HepG2 (cell line): ENCODE measurements around the gene EZH1. TPM values are rescaled to one million over a fixed set of nuclear protein-coding genes. Genes with fewer than 3 reads are reported as not detected.

Experiments used
- ARNT ChIP-seq: fragments of 450-650 bp; IDR thresholded peaks from 2 replicates; pipeline ENCODE4 v1.6.1; 2017
- BHLHE40 ChIP-seq: IDR thresholded peaks from 2 replicates; pipeline ENCODE4 v1.6.1; 2011; ENCODE audit warnings: low read length, improper control_type of control experiment
- HIVEP1 ChIP-seq: sonication (generic); formaldehyde crosslinking; IDR thresholded peaks from 2 replicates; pipeline ENCODE4 v1.4.0; 2020; ENCODE audit warnings: mild to moderate bottlenecking, missing genetic modification reagents
- HNF4G ChIP-seq, 2 experiments: sonication (generic) in 1 of 2; formaldehyde crosslinking in 1 of 2; IDR thresholded peaks; 2 replicates each; pipeline versions ENCODE4 v1.4.0 to v1.6.1; 2011 to 2020; ENCODE audit warnings: borderline replicate concordance in 2 of 2, low read depth in 2 of 2, mild to moderate bottlenecking in 2 of 2, low read length in 1 of 2, missing genetic modification reagents in 1 of 2, moderate library complexity in 1 of 2
- KAT7 ChIP-seq: IDR thresholded peaks from 2 replicates; pipeline ENCODE4 v1.6.1; 2018; ENCODE audit warnings: borderline replicate concordance, missing compliant biosample characterization
- NONO ChIP-seq, 2 experiments: fragments of 450-650 bp in 1 of 2; sonication (generic) in 1 of 2; formaldehyde crosslinking in 1 of 2; IDR thresholded peaks in 1 of 2; conservative IDR thresholded peaks in 1 of 2; 2 replicates each; pipeline versions ENCODE4 v1.6.1 to v1.8.0; 2017 to 2022; ENCODE audit warnings: mild to moderate bottlenecking in 1 of 2, missing genetic modification reagents in 1 of 2, moderate library complexity in 1 of 2
- PLRG1 ChIP-seq: fragments of 450-650 bp; conservative IDR thresholded peaks from 2 replicates; pipeline ENCODE4 v1.6.1; 2016
- POLR2AphosphoS2 ChIP-seq: IDR thresholded peaks from 2 replicates; pipeline ENCODE4 v1.6.1; 2011; ENCODE audit warnings: low read depth, low read length, improper control_type of control experiment
- RBAK ChIP-seq: sonication (generic); formaldehyde crosslinking; IDR thresholded peaks from 2 replicates; pipeline ENCODE4 v1.5.1; 2020; ENCODE audit warnings: mild to moderate bottlenecking, missing genetic modification reagents
- RFXAP ChIP-seq: sonication (generic); formaldehyde crosslinking; IDR thresholded peaks from 2 replicates; pipeline ENCODE4 v1.4.0; 2020; ENCODE audit warnings: missing genetic modification reagents, borderline replicate concordance
- YEATS4 ChIP-seq: sonication (generic); formaldehyde crosslinking; IDR thresholded peaks from 2 replicates; pipeline ENCODE4 v1.4.0; 2020; ENCODE audit warnings: missing genetic modification reagents, borderline replicate concordance
- ZBTB37 ChIP-seq: sonication (generic); formaldehyde crosslinking; IDR thresholded peaks from 2 replicates; pipeline ENCODE4 v1.4.0; 2020; ENCODE audit warnings: mild to moderate bottlenecking, missing genetic modification reagents
- ZNF232 ChIP-seq: sonication (generic); formaldehyde crosslinking; IDR thresholded peaks from 2 replicates; pipeline ENCODE4 v1.4.0; 2020; ENCODE audit warnings: missing genetic modification reagents, borderline replicate concordance
- ZNF543 ChIP-seq: sonication (generic); formaldehyde crosslinking; IDR thresholded peaks from 2 replicates; pipeline ENCODE4 v1.4.0; 2020; ENCODE audit warnings: mild to moderate bottlenecking, missing genetic modification reagents
- ZNF878 ChIP-seq: sonication (generic); formaldehyde crosslinking; IDR thresholded peaks from 2 replicates; pipeline ENCODE4 v1.8.1; 2023; ENCODE audit warnings: mild to moderate bottlenecking, missing genetic modification reagents, moderate library complexity
- ZSCAN5A ChIP-seq: sonication (generic); formaldehyde crosslinking; IDR thresholded peaks from 2 replicates; pipeline ENCODE4 v1.8.0; 2022; ENCODE audit warnings: mild to moderate bottlenecking, missing genetic modification reagents, borderline replicate concordance
- polyA plus RNA-seq, 8 experiments: library from polyadenylated mRNA; depleted of rRNA in 3 of 8; stranded (reverse) in 7 of 8; unstranded in 1 of 8; fragments of >200 nt; fragmentation: Illumina TruSeq in 4 of 8; extraction: Trizol in 4 of 8; gene quantifications; 2 replicates each; pipeline versions ENCODE4 v1.2.1 to v1.2.3, GENCODE V29; 2011 to 2016; ENCODE audit warnings: low read depth in 4 of 8, missing spikeins in 1 of 8, mixed read lengths in 1 of 8; ENCODE audit not compliant: insufficient read depth in 1 of 8
- total RNA-seq, 5 experiments: library from RNA; depleted of rRNA; stranded (reverse); fragments of >200 nt; fragmentation: Illumina TruSeq; extraction: Trizol; gene quantifications; 2 replicates each; pipeline ENCODE4 v1.2.3, GENCODE V29; 2016; ENCODE audit warnings: low read depth in 1 of 5
- TF ChIP-seq, protein P1 (sequence below): sonication (generic); formaldehyde crosslinking; IDR thresholded peaks from 2 replicates; pipeline ENCODE4 v1.8.0; 2022; ENCODE audit warnings: missing genetic modification reagents, low read depth, mild to moderate bottlenecking, borderline replicate concordance
- TF ChIP-seq, protein P2 (sequence below): sonication (generic); formaldehyde crosslinking; IDR thresholded peaks from 2 replicates; pipeline ENCODE4 v1.4.0; 2020; ENCODE audit warnings: mild to moderate bottlenecking, missing genetic modification reagents
- TF ChIP-seq, protein P3 (sequence below): sonication (generic); formaldehyde crosslinking; IDR thresholded peaks from 2 replicates; pipeline ENCODE4 v1.4.0; 2020; ENCODE audit warnings: missing genetic modification reagents, mild to moderate bottlenecking, borderline replicate concordance

The EZH1 gene
- total and polyA plus RNA-seq, 2 of the 13 experiments (the other 11 are each of a cell fraction or from before 2014, with no cell fraction given) = 11.6 to 24.0 TPM

GRCh38 chr17:42773290-42774035 is 28.6 kb upstream of the EZH1 start, which contains the start of gene VPS25 (continued):
- 0 out of 2 replicates have a peak, but pooled peaks have one; percentile 49 for TF ChIP-seq RBAK (CRISPR knock-in tag)
- TF ChIP-seq ZNF232 (CRISPR knock-in tag) = peak; percentile 97
- TF ChIP-seq, protein P1, sequence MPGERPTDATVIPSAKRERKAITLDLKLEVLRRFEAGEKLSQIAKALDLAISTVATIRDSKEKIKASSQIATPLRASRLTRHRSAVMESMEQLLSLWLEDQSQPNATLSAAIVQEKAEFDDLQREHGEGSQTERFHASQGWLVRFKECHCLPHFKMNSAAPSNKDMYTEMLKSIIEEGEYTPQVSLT (CRISPR knock-in tag) = no peak
- no peak for TF ChIP-seq HNF4G (IDR thresholded peaks at IDR 0.05; ENCODE audit: borderline replicate concordance, low read depth, low read length)
- TF ChIP-seq HNF4G (CRISPR knock-in tag; IDR thresholded peaks at IDR 0.05; ENCODE audit: borderline replicate concordance, low read depth) = no peak
- no peak for TF ChIP-seq ARNT
- TF ChIP-seq ZNF543 (CRISPR knock-in tag) = 0 out of 2 replicates have a peak, but pooled peaks have one; percentile 67
- no peak for TF ChIP-seq POLR2AphosphoS2
- TF ChIP-seq ZSCAN5A = peak; percentile 33; the same call in 1 of the 2 replicates
- no peak for TF ChIP-seq ZBTB37 (CRISPR knock-in tag)
- TF ChIP-seq RFXAP (CRISPR knock-in tag) = peak; percentile 95
- TF ChIP-seq, protein P2, sequence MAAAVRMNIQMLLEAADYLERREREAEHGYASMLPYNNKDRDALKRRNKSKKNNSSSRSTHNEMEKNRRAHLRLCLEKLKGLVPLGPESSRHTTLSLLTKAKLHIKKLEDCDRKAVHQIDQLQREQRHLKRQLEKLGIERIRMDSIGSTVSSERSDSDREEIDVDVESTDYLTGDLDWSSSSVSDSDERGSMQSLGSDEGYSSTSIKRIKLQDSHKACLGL (CRISPR knock-in tag) = no peak; the same call in 1 of the 2 replicates
- TF ChIP-seq NONO (IDR thresholded peaks at IDR 0.05) = no peak
- peak; percentile 85 for TF ChIP-seq NONO (CRISPR knock-in tag; conservative IDR thresholded peaks at IDR 0.05)
- TF ChIP-seq PLRG1 = no peak
- peak; percentile 92 for TF ChIP-seq YEATS4 (CRISPR knock-in tag)
- peak; percentile 22; the same call in 1 of the 2 replicates for TF ChIP-seq BHLHE40
- TF ChIP-seq, protein P3, sequence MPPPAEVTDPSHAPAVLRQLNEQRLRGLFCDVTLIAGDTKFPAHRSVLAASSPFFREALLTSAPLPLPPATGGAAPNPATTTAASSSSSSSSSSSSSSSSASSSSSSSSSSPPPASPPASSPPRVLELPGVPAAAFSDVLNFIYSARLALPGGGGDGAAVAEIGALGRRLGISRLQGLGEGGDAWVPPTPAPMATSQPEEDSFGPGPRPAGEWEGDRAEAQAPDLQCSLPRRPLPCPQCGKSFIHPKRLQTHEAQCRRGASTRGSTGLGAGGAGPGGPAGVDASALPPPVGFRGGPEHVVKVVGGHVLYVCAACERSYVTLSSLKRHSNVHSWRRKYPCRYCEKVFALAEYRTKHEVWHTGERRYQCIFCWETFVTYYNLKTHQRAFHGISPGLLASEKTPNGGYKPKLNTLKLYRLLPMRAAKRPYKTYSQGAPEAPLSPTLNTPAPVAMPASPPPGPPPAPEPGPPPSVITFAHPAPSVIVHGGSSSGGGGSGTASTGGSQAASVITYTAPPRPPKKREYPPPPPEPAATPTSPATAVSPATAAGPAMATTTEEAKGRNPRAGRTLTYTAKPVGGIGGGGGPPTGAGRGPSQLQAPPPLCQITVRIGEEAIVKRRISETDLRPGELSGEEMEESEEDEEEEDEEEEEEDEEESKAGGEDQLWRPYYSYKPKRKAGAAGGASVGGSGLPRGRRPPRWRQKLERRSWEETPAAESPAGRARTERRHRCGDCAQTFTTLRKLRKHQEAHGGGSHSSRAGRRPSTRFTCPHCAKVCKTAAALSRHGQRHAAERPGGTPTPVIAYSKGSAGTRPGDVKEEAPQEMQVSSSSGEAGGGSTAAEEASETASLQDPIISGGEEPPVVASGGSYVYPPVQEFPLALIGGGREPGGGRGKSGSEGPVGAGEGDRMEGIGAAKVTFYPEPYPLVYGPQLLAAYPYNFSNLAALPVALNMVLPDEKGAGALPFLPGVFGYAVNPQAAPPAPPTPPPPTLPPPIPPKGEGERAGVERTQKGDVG (CRISPR knock-in tag) = peak; percentile 73; the same call in 1 of the 2 replicates
- TF ChIP-seq HIVEP1 (CRISPR knock-in tag) = peak; percentile 76
- TF ChIP-seq ZNF878 (CRISPR knock-in tag) = no peak
- peak; percentile 99 for TF ChIP-seq KAT7 (CRISPR knock-in tag)
